Measurements from ENCODE around the gene UGGT1.

Gene UGGT1

GRCh38 chr2:128076461-128077106, 14.4 kb upstream of the UGGT1 start:
- Histone ChIP-seq H3K4me1 (ENCODE audit: control insufficient read depth, insufficient read depth, low read depth, low read length) (no peaks in the 10 kb centered on the region), H2BK12ac (ENCODE audit: low read length in 2 of 2) (no peak overlapping the region), H3K18ac (ENCODE audit: low read depth in 1 of 2, low read length in 2 of 2) (no peak overlapping the region), H2BK120ac (ENCODE audit: low read depth, low read length) (no peak overlapping the region), H3K79me1 (replicated peaks; ENCODE audit: low read length, poor library complexity, severe bottlenecking) (no peaks in the 10 kb centered on the region), H2AK5ac (ENCODE audit: low read length, severe bottlenecking) (no peak overlapping the region), H3K4ac (ENCODE audit: low read depth in 1 of 2, low read length in 2 of 2) (no peak overlapping the region), H3K14ac (ENCODE audit: low read length in 2 of 2) (no peak overlapping the region), H3K27ac (ENCODE audit: low read length, poor library complexity, severe bottlenecking) (no peak overlapping the region), H3K23ac (ENCODE audit: low read length in 2 of 2) (no peak overlapping the region), H2AFZ (ENCODE audit: low read depth, low read length) (no peak overlapping the region), H4K91ac (ENCODE audit: low read length) (no peak overlapping the region), H3K4me3 (ENCODE audit: insufficient read depth in 1 of 2, low read depth in 1 of 2, low read length in 2 of 2) (no peak overlapping the region), H3K9ac (ENCODE audit: low read length) (no peak overlapping the region), H4K8ac (ENCODE audit: low read length) (no peak overlapping the region), H3K36me3 (ENCODE audit: control insufficient read depth in 1 of 2, insufficient read depth in 2 of 2, low read depth in 1 of 2, low read length in 2 of 2) (no peaks in the 10 kb centered on the region), H2BK5ac (ENCODE audit: low read depth, low read length, poor library complexity, severe bottlenecking) (no peak overlapping the region), H3K9me3 (ENCODE audit: control insufficient read depth, low read length) (no peaks in the 10 kb centered on the region), H3K4me2 (ENCODE audit: low read length, poor library complexity, severe bottlenecking) (no peak overlapping the region), H2BK15ac (ENCODE audit: low read depth, poor library complexity, severe bottlenecking) (no peak overlapping the region), H3K27me3 (ENCODE audit: control insufficient read depth in 1 of 2, insufficient read depth in 1 of 2, low read length in 2 of 2) (peaks cover 7 to 8% of the 10 kb centered on the region in 2 experiments)
- no peak for DNase-seq
- whole genome bisulfite sequencing = 92% methylated on average over 6 of the region's 7 CpGs

GRCh38 chr2:128084757-128085156, 6.2 kb upstream of the UGGT1 start:
- no peak for DNase-seq
- Histone ChIP-seq H2BK15ac (ENCODE audit: low read depth, poor library complexity, severe bottlenecking) (no peak overlapping the region), H3K18ac (ENCODE audit: low read depth in 1 of 2, low read length in 2 of 2) (no peak overlapping the region), H3K9me3 (ENCODE audit: control insufficient read depth, low read length) (peaks cover 9% of the 10 kb centered on the region), H3K36me3 (ENCODE audit: control insufficient read depth in 1 of 2, insufficient read depth in 2 of 2, low read depth in 1 of 2, low read length in 2 of 2) (no peaks in the 10 kb centered on the region), H4K91ac (ENCODE audit: low read length) (no peak overlapping the region), H3K4me3 (ENCODE audit: insufficient read depth in 1 of 2, low read depth in 1 of 2, low read length in 2 of 2) (no peak overlapping the region), H2BK12ac (ENCODE audit: low read length in 2 of 2) (no peak overlapping the region), H3K4me2 (ENCODE audit: low read length, poor library complexity, severe bottlenecking) (no peak overlapping the region), H2AK5ac (ENCODE audit: low read length, severe bottlenecking) (no peak overlapping the region), H2BK5ac (ENCODE audit: low read depth, low read length, poor library complexity, severe bottlenecking) (no peak overlapping the region), H3K23ac (ENCODE audit: low read length in 2 of 2) (no peak overlapping the region), H3K14ac (ENCODE audit: low read length in 2 of 2) (no peak overlapping the region), H3K27me3 (ENCODE audit: control insufficient read depth in 1 of 2, insufficient read depth in 1 of 2, low read length in 2 of 2) (peaks cover 7 to 8% of the 10 kb centered on the region in 2 experiments), H2BK120ac (ENCODE audit: low read depth, low read length) (no peak overlapping the region), H3K4ac (ENCODE audit: low read depth in 1 of 2, low read length in 2 of 2) (no peak overlapping the region), H3K27ac (ENCODE audit: low read length, poor library complexity, severe bottlenecking) (no peak overlapping the region), H3K9ac (ENCODE audit: low read length) (no peak overlapping the region), H4K8ac (ENCODE audit: low read length) (no peak overlapping the region), H2AFZ (ENCODE audit: low read depth, low read length) (no peak overlapping the region), H3K79me1 (replicated peaks; ENCODE audit: low read length, poor library complexity, severe bottlenecking) (no peaks in the 10 kb centered on the region), H3K4me1 (ENCODE audit: control insufficient read depth, insufficient read depth, low read depth, low read length) (no peaks in the 10 kb centered on the region)
- 73% methylated on average over 5 of the region's 5 CpGs for WGBS

GRCh38 chr2:128086244-128086643, 4.8 kb upstream of the UGGT1 start:
- Histone ChIP-seq H3K4me3 (ENCODE audit: insufficient read depth in 1 of 2, low read depth in 1 of 2, low read length in 2 of 2) (no peak overlapping the region), H2BK12ac (ENCODE audit: low read length in 2 of 2) (no peak overlapping the region), H3K79me1 (replicated peaks; ENCODE audit: low read length, poor library complexity, severe bottlenecking) (no peaks in the 10 kb centered on the region), H3K4ac (ENCODE audit: low read depth in 1 of 2, low read length in 2 of 2) (no peak overlapping the region), H4K91ac (ENCODE audit: low read length) (no peak overlapping the region), H3K9me3 (ENCODE audit: control insufficient read depth, low read length) (peaks cover 9% of the 10 kb centered on the region), H3K36me3 (ENCODE audit: control insufficient read depth in 1 of 2, insufficient read depth in 2 of 2, low read depth in 1 of 2, low read length in 2 of 2) (no peaks in the 10 kb centered on the region), H2AFZ (ENCODE audit: low read depth, low read length) (no peak overlapping the region), H2BK120ac (ENCODE audit: low read depth, low read length) (no peak overlapping the region), H3K9ac (ENCODE audit: low read length) (no peak overlapping the region), H2BK15ac (ENCODE audit: low read depth, poor library complexity, severe bottlenecking) (no peak overlapping the region), H3K18ac (ENCODE audit: low read depth in 1 of 2, low read length in 2 of 2) (no peak overlapping the region), H2AK5ac (ENCODE audit: low read length, severe bottlenecking) (no peak overlapping the region), H3K4me2 (ENCODE audit: low read length, poor library complexity, severe bottlenecking) (no peak overlapping the region), H3K27me3 (ENCODE audit: control insufficient read depth in 1 of 2, insufficient read depth in 1 of 2, low read length in 2 of 2) (no peaks in the 10 kb centered on the region), H4K8ac (ENCODE audit: low read length) (no peak overlapping the region), H3K14ac (ENCODE audit: low read length in 2 of 2) (no peak overlapping the region), H2BK5ac (ENCODE audit: low read depth, low read length, poor library complexity, severe bottlenecking) (no peak overlapping the region), H3K23ac (ENCODE audit: low read length in 2 of 2) (no peak overlapping the region), H3K4me1 (ENCODE audit: control insufficient read depth, insufficient read depth, low read depth, low read length) (no peaks in the 10 kb centered on the region), H3K27ac (ENCODE audit: low read length, poor library complexity, severe bottlenecking) (no peak overlapping the region)
- no peak for DNase-seq
- 77% methylated on average over 3 of the region's 3 CpGs for WGBS

DNA sequence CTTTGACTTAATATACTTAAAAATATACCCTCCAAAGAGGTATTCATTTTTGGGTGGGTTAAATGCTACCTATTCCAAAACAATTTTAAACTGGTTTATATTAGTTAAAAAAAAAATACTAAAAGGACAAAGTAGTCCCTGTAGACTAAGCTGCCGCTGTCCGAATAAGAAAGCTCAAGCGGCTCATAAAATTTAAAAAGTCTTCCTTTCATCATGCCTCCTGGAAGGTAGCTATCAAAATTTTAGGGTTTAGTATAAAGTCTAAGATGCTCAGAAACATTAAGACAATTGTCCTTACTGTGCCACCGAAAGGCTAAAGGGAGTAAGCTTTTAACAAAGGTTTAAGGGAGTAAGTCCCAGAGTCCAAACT, 440 bp upstream of the UGGT1 start:
- Histone ChIP-seq H2BK5ac (ENCODE audit: low read depth, low read length, poor library complexity, severe bottlenecking) (no peak overlapping the region), H3K14ac (ENCODE audit: low read length in 2 of 2) (no peak overlapping the region), H3K27me3 (ENCODE audit: control insufficient read depth in 1 of 2, insufficient read depth in 1 of 2, low read length in 2 of 2) (no peaks in the 10 kb centered on the region), H3K36me3 (ENCODE audit: control insufficient read depth in 1 of 2, insufficient read depth in 2 of 2, low read depth in 1 of 2, low read length in 2 of 2) (peaks cover 3 to 9% of the 10 kb centered on the region in 2 experiments), H2BK120ac (ENCODE audit: low read depth, low read length) (no peak overlapping the region), H3K23ac (ENCODE audit: low read length in 2 of 2) (no peak overlapping the region), H3K18ac (ENCODE audit: low read depth in 1 of 2, low read length in 2 of 2) (peak overlapping the region in 1 of 2 experiments; percentile 40), H3K4me3 (ENCODE audit: insufficient read depth in 1 of 2, low read depth in 1 of 2, low read length in 2 of 2) (peak overlapping the region; percentile 98 to 99), H3K9ac (ENCODE audit: low read length) (peak overlapping the region; percentile 97), H4K8ac (ENCODE audit: low read length) (peak overlapping the region; percentile 86), H3K4me2 (ENCODE audit: low read length, poor library complexity, severe bottlenecking) (peak overlapping the region; percentile 56), H3K27ac (ENCODE audit: low read length, poor library complexity, severe bottlenecking) (peak overlapping the region; percentile 69), H3K4me1 (ENCODE audit: control insufficient read depth, insufficient read depth, low read depth, low read length) (peaks cover 5% of the 10 kb centered on the region), H2BK15ac (ENCODE audit: low read depth, poor library complexity, severe bottlenecking) (no peak overlapping the region), H3K79me1 (replicated peaks; ENCODE audit: low read length, poor library complexity, severe bottlenecking) (peaks cover 10% of the 10 kb centered on the region), H2AK5ac (ENCODE audit: low read length, severe bottlenecking) (no peak overlapping the region), H3K4ac (ENCODE audit: low read depth in 1 of 2, low read length in 2 of 2) (no peak overlapping the region), H2BK12ac (ENCODE audit: low read length in 2 of 2) (no peak overlapping the region), H2AFZ (ENCODE audit: low read depth, low read length) (peak overlapping the region; percentile 63), H3K9me3 (ENCODE audit: control insufficient read depth, low read length) (no peaks in the 10 kb centered on the region), H4K91ac (ENCODE audit: low read length) (no peak overlapping the region)
- WGBS = 4% methylated on average over 1 of the region's 4 CpGs
- no peak for DNase-seq

Data from mesenchymal stem cell (in vitro differentiated cells and primary cell).